Stomach (tissue), 4 donors: ENCODE data around the gene TRPC3.

Experiments used
- CTCF ChIP-seq, 7 experiments: fragments of 450-650 bp in 4 of 7; fragments of 200-600 bp in 3 of 7; sonication (generic) in 3 of 7; IDR thresholded peaks; one replicate each; pipeline ENCODE4 v1.5.1; 2016 to 2019; ENCODE audit warnings: antibody characterized with exemption in 7 of 7, control low read depth in 2 of 7, mild to moderate bottlenecking in 1 of 7
- EP300 ChIP-seq: sonication (generic); formaldehyde crosslinking; IDR thresholded peaks from one replicate; pipeline ENCODE4 v1.6.1; 2017; ENCODE audit warnings: antibody characterized with exemption
- POLR2AphosphoS5 ChIP-seq, 3 donors: sonication (generic); formaldehyde crosslinking; IDR thresholded peaks; one replicate each; pipeline ENCODE4 v1.6.1; 2016; ENCODE audit warnings: antibody characterized with exemption in 3 of 3

GRCh38 chr4:121876070-121876469 lies 75.8 kb downstream of the TRPC3 start:
- TF ChIP-seq CTCF (IDR thresholded peaks at IDR 0.05) (no peak), POLR2AphosphoS5 (IDR thresholded peaks at IDR 0.05) (no peak), EP300 (no peak)
